Measurements from ENCODE around the gene FKBP1A.

FKBP1A gene

GRCh38 chr20:1360094-1360846 is 32.6 kb downstream of the FKBP1A start:
- TF ChIP-seq, protein P1, sequence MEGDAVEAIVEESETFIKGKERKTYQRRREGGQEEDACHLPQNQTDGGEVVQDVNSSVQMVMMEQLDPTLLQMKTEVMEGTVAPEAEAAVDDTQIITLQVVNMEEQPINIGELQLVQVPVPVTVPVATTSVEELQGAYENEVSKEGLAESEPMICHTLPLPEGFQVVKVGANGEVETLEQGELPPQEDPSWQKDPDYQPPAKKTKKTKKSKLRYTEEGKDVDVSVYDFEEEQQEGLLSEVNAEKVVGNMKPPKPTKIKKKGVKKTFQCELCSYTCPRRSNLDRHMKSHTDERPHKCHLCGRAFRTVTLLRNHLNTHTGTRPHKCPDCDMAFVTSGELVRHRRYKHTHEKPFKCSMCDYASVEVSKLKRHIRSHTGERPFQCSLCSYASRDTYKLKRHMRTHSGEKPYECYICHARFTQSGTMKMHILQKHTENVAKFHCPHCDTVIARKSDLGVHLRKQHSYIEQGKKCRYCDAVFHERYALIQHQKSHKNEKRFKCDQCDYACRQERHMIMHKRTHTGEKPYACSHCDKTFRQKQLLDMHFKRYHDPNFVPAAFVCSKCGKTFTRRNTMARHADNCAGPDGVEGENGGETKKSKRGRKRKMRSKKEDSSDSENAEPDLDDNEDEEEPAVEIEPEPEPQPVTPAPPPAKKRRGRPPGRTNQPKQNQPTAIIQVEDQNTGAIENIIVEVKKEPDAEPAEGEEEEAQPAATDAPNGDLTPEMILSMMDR (IDR thresholded peaks at IDR 0.05; ENCODE audit: low read depth, low read length): no peak
- TF ChIP-seq EZH2phosphoT487 (IDR thresholded peaks at IDR 0.05; ENCODE audit: low read depth): no peak

DNA sequence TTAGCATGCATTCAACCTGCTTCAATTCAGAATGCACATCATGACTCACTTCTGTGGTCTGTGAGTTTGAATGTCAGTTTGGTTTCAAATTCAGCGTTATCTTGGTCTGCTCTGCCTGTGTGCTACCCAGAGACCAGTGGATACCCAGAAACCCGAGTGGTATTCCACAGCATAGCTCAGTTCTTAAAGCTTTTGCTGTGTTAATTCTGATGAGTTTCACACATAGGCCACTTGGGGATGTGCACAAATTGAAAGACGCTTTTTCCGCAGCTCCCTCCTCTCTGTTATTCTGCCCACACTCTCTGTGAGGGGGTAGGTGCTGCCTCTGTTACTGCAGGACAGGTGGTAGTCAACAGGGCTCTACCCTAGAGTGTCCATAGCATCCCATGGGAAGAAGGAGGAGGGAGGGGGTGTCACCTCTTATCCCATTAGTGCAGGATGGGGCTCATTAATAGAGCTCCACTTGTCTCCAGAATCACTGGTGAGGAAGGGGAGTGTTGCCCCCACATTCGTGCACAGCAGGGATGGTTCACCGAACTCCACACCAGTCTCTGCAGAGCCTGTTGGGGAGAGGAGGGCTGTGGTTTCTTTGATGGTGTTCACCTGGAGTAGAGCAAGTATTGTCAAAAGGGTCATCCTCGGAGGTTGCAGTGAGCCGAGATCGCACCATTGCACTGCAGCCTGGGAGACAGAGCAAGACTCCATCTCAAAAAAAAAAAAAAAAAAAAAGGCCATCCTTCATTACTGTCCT is 34.8 kb downstream of the FKBP1A start:
- H2AFZ ChIP-seq (ENCODE audit: low read depth, low read length): no peak overlapping the region
- peaks cover 47% of the 10 kb centered on the region for H3K36me3 ChIP-seq (replicated peaks; ENCODE audit: low read depth, low read length)
- H3K9me3 ChIP-seq (ENCODE audit: insufficient read depth, low read length): no peaks in the 10 kb centered on the region
- no peak overlapping the region for H3K4me3 ChIP-seq (ENCODE audit: low read length)
- H3K4me2 ChIP-seq (ENCODE audit: low read length): no peak overlapping the region
- no peaks in the 10 kb centered on the region for H3K4me1 ChIP-seq (ENCODE audit: low read length)
- H3K27me3 ChIP-seq (ENCODE audit: low read depth, low read length): no peaks in the 10 kb centered on the region
- TF ChIP-seq, protein P1 (IDR thresholded peaks at IDR 0.05; ENCODE audit: low read depth, low read length): no peak
- TF ChIP-seq EZH2phosphoT487 (IDR thresholded peaks at IDR 0.05; ENCODE audit: low read depth): no peak
- no peak overlapping the region for H3K27ac ChIP-seq (ENCODE audit: low read length)
- no peaks in the 10 kb centered on the region for H3K79me2 ChIP-seq (ENCODE audit: low read length)
- H4K20me1 ChIP-seq (ENCODE audit: insufficient read depth, low read length): peaks cover 10% of the 10 kb centered on the region; the same call in 1 of the 2 replicates
- no peak overlapping the region for H3K9ac ChIP-seq (ENCODE audit: low read length)

More at GRCh38 chr20:1360094-1360846, 32.6 kb downstream of the FKBP1A start:
- Histone ChIP-seq H3K9ac (ENCODE audit: low read length) (no peak overlapping the region), H2AFZ (ENCODE audit: low read depth, low read length) (no peak overlapping the region), H3K27ac (ENCODE audit: low read length) (no peak overlapping the region), H3K4me2 (ENCODE audit: low read length) (no peak overlapping the region), H4K20me1 (ENCODE audit: insufficient read depth, low read length) (peaks cover 12% of the 10 kb centered on the region; the same call in 1 of the 2 replicates), H3K4me3 (ENCODE audit: low read length) (no peak overlapping the region), H3K27me3 (ENCODE audit: low read depth, low read length) (no peaks in the 10 kb centered on the region), H3K79me2 (ENCODE audit: low read length) (no peaks in the 10 kb centered on the region), H3K4me1 (ENCODE audit: low read length) (no peaks in the 10 kb centered on the region), H3K9me3 (ENCODE audit: insufficient read depth, low read length) (no peaks in the 10 kb centered on the region), H3K36me3 (replicated peaks; ENCODE audit: low read depth, low read length) (peaks cover 35% of the 10 kb centered on the region)

DNA sequence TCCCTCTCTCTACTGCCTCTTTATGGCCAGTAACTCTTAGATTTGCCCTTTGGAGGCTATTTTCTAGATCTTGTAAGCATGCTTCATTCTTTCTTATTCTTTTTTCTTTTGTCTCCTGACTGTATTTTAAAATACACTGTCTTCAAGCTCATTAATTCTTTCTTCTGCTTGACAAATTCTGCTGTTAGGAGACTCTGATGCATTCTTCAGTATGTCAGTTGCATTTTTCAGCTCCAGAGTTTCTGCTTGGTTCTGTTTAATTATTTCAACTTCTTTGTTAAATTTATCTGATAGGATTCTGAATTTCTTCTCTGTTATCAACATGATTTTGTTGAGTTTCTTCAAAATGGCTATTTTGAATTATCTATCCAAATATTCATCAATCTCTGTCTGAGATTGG is 38.9 kb downstream of the FKBP1A start:
- no peaks in the 10 kb centered on the region for H3K27me3 ChIP-seq (ENCODE audit: low read depth, low read length)
- H3K36me3 ChIP-seq (replicated peaks; ENCODE audit: low read depth, low read length): peaks cover 32% of the 10 kb centered on the region
- no peak overlapping the region for H3K27ac ChIP-seq (ENCODE audit: low read length)
- H3K4me1 ChIP-seq (ENCODE audit: low read length): no peaks in the 10 kb centered on the region
- H3K79me2 ChIP-seq (ENCODE audit: low read length): no peaks in the 10 kb centered on the region
- no peaks in the 10 kb centered on the region for H4K20me1 ChIP-seq (ENCODE audit: insufficient read depth, low read length)
- no peak overlapping the region for H3K4me2 ChIP-seq (ENCODE audit: low read length)
- no peaks in the 10 kb centered on the region for H3K9me3 ChIP-seq (ENCODE audit: insufficient read depth, low read length)
- no peak overlapping the region for H3K4me3 ChIP-seq (ENCODE audit: low read length)
- H2AFZ ChIP-seq (ENCODE audit: low read depth, low read length): no peak overlapping the region
- no peak overlapping the region for H3K9ac ChIP-seq (ENCODE audit: low read length)
- TF ChIP-seq, protein P1 (IDR thresholded peaks at IDR 0.05; ENCODE audit: low read depth, low read length): no peak
- TF ChIP-seq EZH2phosphoT487 (IDR thresholded peaks at IDR 0.05; ENCODE audit: low read depth): no peak

GRCh38 chr20:1346315-1346969 is 46.4 kb downstream of the FKBP1A start:
- H3K9me3 ChIP-seq (ENCODE audit: insufficient read depth, low read length): no peaks in the 10 kb centered on the region

More at GRCh38 chr20:1346315-1346969, 46.4 kb downstream of the FKBP1A start:
- H3K36me3 ChIP-seq (replicated peaks; ENCODE audit: low read depth, low read length): peaks cover 3% of the 10 kb centered on the region
- H4K20me1 ChIP-seq (ENCODE audit: insufficient read depth, low read length): no peaks in the 10 kb centered on the region
- H2AFZ ChIP-seq (ENCODE audit: low read depth, low read length): no peak overlapping the region
- no peak overlapping the region for H3K27ac ChIP-seq (ENCODE audit: low read length)
- no peaks in the 10 kb centered on the region for H3K27me3 ChIP-seq (ENCODE audit: low read depth, low read length)
- no peak overlapping the region for H3K4me3 ChIP-seq (ENCODE audit: low read length)
- no peak overlapping the region for H3K9ac ChIP-seq (ENCODE audit: low read length)
- H3K4me2 ChIP-seq (ENCODE audit: low read length): no peak overlapping the region
- no peak for TF ChIP-seq EZH2phosphoT487 (IDR thresholded peaks at IDR 0.05; ENCODE audit: low read depth)
- TF ChIP-seq, protein P1 (IDR thresholded peaks at IDR 0.05; ENCODE audit: low read depth, low read length): no peak
- no peaks in the 10 kb centered on the region for H3K4me1 ChIP-seq (ENCODE audit: low read length)
- H3K79me2 ChIP-seq (ENCODE audit: low read length): no peaks in the 10 kb centered on the region

Data from OCI-LY3 (cell line).